GM21737 (cell line): ENCODE data around the gene ANKS6.

Source experiments
- ATAC-seq: cut with Tn5 transposase; IDR thresholded peaks from one replicate; pipeline ENCODE4 v1.9.1; 2021; ENCODE audit warnings: mild to moderate bottlenecking, moderate library complexity; ENCODE audit not compliant: unreplicated experiment

The ANKS6 gene

GRCh38 chr9:98818764-98819163 is 22.4 kb upstream of the ANKS6 start:
- no peak for ATAC-seq

- no peak for ATAC-seq
Measured at GRCh38 chr9:98815391-98815951, 19.1 kb upstream of the ANKS6 start.

- ATAC-seq: no peak
Measured at GRCh38 chr9:98811051-98811650, 14.8 kb upstream of the ANKS6 start.

- ATAC-seq: no peak
Measured at GRCh38 chr9:98810102-98810842, 13.9 kb upstream of the ANKS6 start.

DNA sequence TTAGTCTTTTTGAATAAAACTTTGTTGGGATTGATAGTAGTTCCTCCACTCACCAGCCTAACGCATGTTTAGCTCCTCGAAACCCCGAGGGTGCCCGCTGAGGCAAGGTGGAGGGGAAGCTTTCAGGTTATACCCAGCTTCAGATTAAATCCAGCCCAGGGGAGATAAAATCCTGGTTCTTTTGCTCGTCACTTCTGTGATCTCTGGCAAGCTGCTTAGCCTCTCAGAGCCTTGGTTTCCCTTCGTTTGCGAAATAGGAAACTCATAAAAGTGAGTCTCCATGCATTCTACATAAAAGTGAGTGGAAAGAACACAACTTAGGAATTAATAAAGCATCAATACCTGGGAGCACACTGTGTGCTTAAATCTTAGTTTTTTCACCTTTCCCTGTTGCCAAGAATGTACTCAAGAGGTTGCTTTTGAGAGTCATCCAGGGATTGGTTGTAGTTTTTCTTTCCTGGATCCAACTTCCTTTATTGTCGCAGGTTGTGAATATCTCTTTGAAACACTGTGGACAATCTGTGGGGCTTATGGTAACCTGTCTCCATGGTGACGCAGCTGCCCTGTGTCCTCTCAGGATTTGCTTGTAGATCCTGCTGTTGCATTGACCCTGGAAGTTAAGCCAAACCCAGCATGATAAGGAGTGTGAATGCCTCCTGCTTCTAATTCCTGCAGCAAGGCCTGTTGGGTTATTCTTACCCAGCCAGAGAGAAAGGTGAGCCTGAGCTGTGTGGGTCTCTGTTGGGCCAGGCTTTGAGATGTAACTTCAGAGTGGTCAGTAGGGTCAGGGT is 13.2 kb upstream of the ANKS6 start:
- ATAC-seq: no peak

DNA sequence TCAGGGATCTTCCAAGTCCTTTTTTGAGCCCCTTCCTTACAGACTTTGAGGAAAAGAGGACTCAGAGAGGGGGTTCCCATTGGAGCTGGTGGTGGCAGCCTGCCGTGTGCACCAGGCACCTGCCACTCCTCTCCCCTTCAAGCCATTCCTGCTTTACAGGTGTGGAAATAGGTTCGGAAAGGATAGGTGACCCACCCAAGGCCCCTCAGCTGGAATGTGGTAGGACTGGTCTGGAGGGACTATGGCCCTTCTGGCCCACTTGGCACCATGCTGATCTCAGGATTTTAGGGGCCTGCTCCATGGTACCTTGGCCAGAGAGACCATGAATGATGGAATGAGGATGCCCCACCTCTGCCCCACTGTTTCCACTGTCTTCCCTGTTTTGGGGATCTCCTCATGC is 12.5 kb upstream of the ANKS6 start:
- ATAC-seq: no peak

GRCh38 chr9:98808411-98808815 is 12.1 kb upstream of the ANKS6 start:
- no peak for ATAC-seq

GRCh38 chr9:98807814-98808195 is 11.4 kb upstream of the ANKS6 start:
- no peak for ATAC-seq

DNA sequence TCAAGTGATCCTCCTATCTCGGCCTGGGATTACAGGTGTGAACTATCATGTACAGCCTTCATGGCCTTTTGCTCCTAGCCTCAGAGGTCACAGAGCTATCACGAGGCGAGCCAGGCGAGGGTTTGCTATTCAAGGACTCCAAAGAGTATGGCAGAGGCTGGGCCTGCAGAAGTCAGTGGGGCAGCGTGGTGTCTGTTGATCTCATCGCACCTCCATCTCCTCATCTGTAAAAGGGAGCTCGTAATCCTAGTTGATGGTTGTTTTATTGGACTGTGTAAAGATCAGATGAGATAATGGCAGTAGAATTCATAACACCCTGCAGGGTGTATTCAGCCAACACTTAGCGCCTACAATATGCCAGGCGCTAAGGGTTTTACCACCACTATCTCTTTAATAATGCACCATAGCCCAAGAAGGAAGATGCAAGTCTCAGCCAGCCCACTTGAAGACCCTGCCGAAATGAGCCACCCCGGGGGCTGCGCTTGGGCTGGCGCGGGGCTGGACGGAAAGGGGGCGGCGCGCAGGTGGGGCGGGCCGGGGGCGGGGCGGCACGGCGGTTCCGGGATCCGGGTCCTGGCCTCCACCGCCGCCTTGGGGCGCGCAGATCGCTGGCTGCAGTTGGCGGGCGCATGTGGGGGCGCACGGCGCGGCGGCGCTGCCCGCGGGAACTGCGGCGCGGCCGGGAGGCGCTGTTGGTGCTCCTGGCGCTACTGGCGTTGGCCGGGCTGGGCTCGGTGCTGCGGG is 10.9 kb upstream of the ANKS6 start, which contains the start of gene GALNT12:
Gene GALNT12, plus strand, starts transcription at position 601 of the 744 bp plus-strand sequence. Its CDS starts 29 bp downstream, at position 630.
- ATAC-seq: no peak

- ATAC-seq: no peak
Measured at GRCh38 chr9:98806394-98807035, 10.2 kb upstream of the ANKS6 start.

- ATAC-seq: no peak
Measured at GRCh38 chr9:98805506-98806272, 9.3 kb upstream of the ANKS6 start.

- ATAC-seq: no peak
Measured at GRCh38 chr9:98804083-98804482, 7.7 kb upstream of the ANKS6 start.

DNA sequence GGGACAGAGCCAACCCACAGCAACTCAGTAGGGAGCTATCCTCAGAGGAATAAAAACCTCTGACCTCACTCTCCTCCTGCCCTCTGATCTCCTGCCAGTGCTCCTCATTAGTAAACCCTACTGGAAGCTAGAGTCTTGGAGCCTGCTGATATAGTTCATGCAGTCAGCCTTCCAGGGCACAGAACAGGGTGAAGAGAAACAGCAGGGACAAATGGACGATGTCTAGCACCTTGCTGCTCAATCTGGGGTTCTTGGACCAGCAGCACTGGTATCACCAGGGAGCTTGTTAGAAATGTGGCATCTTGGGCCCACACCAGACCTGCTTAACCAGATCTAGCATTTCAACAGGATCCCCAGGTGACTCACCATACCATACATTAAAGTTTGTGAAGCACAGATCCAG is 5.6 kb upstream of the ANKS6 start:
- ATAC-seq: no peak

DNA sequence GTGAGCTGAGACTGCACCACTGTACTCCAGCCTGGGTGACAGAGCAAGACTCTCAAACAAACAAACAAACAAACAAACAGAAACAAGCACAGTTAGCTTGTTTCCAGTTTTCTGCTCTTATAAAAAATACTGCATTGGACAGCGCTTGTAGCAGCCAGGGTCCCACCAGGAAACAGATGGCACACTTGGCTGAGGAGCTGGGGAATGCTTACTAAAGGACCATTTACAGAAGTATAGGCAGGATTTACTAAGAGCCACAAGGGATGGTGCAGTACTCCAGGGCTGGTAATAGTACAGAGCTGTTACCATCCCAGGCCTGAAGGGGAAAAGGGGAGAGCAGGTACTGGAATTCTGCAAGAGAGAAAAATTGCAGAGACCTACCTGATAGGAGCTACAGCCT is 5.2 kb upstream of the ANKS6 start:
- no peak for ATAC-seq

DNA sequence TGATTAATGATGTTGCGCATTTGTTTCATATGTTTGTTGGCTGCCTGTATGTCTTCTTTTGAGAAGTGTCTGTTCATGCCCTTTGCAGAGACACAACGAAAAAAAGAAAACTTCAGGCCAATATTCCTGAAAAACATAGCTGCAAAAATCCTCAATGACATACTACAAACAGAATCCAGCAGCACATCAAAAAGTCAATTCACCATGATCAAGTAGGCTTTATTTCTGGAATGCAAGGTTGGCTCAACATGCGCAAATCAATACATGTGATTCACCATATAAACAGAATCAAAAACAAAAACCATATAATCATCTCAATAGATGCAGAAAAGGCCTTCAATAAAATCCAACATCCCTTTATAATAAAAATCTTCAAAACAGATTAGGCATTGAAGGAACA is 1.9 kb upstream of the ANKS6 start:
- no peak for ATAC-seq

- ATAC-seq: no peak
Measured at GRCh38 chr9:98797491-98797890, 1.1 kb upstream of the ANKS6 start.

DNA sequence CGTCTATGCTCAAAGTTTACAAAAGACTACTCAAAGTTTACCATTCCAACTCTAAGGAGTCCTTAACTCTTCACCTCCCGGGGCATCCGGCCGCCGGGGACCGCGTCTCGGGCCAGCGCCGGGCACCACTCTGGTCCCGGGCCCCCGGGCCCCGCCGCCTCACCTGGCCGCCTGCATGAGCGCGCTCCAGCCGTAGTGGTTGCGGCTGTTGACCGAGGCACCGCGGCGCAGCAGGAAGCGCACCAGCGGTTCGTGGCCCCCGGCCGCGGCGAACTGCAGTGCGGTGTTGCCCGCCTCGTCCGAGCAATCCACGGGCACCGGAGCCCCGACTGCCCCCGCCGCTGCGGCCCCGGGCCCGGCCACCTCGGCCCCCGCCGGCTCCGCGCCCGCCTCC is 388 bp downstream of the ANKS6 start:
- ATAC-seq: peak; percentile 18

DNA sequence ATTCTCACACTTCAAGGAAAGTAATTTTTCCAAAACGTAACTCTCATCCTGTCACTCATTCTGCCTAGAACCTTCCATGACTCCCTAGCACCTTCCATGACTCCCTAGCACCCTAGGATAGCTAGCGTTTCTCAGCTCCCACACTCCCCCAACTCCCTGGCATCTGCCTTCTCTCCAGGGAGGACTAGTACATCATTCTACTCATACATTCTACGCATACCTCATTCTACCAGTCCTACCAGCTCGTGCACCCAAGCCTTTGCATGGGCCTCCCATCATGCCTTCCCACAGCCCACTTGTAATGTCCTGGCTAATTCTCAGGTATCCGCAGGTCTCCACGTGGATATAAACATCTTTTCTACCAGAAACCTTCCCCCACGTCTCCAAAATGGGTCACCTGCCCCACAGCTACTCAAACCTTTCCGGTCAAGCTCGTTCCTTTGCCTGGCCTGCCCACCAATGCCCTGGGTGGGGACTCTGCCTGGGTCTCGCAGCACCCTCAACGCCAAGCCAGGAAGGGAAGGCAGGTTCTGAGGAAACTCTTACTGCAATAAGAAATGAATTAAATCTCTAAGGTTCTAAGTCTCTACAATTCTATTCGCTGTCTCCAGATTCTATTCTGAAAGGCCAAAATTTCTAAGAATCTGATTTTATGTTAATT is 930 bp downstream of the ANKS6 start:
- no peak for ATAC-seq

DNA sequence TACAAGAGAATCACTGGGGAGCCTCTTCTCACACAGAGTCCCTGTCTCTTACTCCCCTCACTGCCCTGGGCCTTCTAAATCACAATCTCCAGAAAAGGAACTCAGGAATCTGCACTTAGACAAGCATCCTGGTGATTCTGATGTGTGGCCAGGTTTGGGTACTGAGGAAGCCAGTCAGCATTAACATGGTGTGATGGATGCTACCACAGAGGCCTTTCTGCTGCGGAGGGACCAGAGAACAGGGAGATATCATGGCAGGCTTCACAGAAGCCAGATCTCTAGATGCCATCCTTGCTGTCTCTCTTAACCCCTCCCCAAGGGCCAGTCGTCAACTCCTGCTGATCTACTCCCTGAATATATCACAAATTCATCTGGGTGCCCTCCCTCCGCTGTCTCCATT is 1.6 kb downstream of the ANKS6 start:
- no peak for ATAC-seq
